CD4-positive, alpha-beta memory T cell (primary cell): ENCODE data around the gene DDX49. TPM values are rescaled to one million over a fixed set of nuclear protein-coding genes. Genes with fewer than 3 reads are reported as not detected.
"Not testable (repeated sequence)": the region's sequence is repeated elsewhere in the genome, so short reads cannot be mapped to it uniquely, and the experiment has no call there.

ENCODE experiments used
- CTCF ChIA-PET: fragments of 350-600 bp; sonication (Branson Sonifier 250); formaldehyde crosslinking; loops from one replicate; lab custom pipeline; 2021; ENCODE audit warnings: inconsistent platforms; ENCODE audit not compliant: partially characterized antibody; lab: Charles Lee
- POLR2A ChIA-PET: fragments of 350-600 bp; sonication (Branson Sonifier 250); formaldehyde crosslinking; loops from one replicate; lab custom pipeline; 2021; ENCODE audit not compliant: partially characterized antibody; lab: Charles Lee
- DNase-seq, 5 donors: peaks; one replicate each; pipeline versions ENCODE4 v3.0.0 to v3.0.0-alpha.2; 2020 to 2022; ENCODE audit warnings: mixed read lengths in 1 of 5
- H3K27ac ChIP-seq: one replicate; pipeline ENCODE4 v1.7.0; 2013; ENCODE audit warnings: low read depth, low read length
- H3K27me3 ChIP-seq: 2 replicates; pipeline ENCODE4 v1.7.0; 2013; ENCODE audit warnings: mild to moderate bottlenecking, low read length, moderate library complexity; ENCODE audit not compliant: insufficient read depth
- H3K36me3 ChIP-seq: 2 replicates; pipeline ENCODE4 v1.7.0; 2013; ENCODE audit warnings: mild to moderate bottlenecking, low read length, moderate library complexity; ENCODE audit not compliant: insufficient read depth
- H3K4me1 ChIP-seq: 2 replicates; pipeline ENCODE4 v1.7.0; 2013; ENCODE audit warnings: mild to moderate bottlenecking, low read length, moderate library complexity; ENCODE audit not compliant: insufficient read depth
- H3K4me3 ChIP-seq, 2 donors: one replicate each; pipeline ENCODE4 v1.7.0; 2013; ENCODE audit warnings: low read length in 2 of 2, mild to moderate bottlenecking in 1 of 2
- H3K9me3 ChIP-seq, 2 donors: one replicate each; pipeline ENCODE4 v1.7.0; 2013; ENCODE audit warnings: low read length in 2 of 2, control low read depth in 1 of 2; ENCODE audit not compliant: control insufficient read depth in 1 of 2
- H3K27ac Mint-ChIP-seq, 7 donors: one replicate each; pipeline ENCODE4 v1.8.0; 2020 to 2021; ENCODE audit warnings: mixed read lengths in 7 of 7, mild to moderate bottlenecking in 6 of 7, inconsistent platforms in 3 of 7, moderate library complexity in 3 of 7
- H3K27me3 Mint-ChIP-seq, 2 donors: one replicate each; pipeline ENCODE4 v1.8.0; 2020 to 2021; ENCODE audit warnings: mixed read lengths in 2 of 2
- H3K36me3 Mint-ChIP-seq, 2 donors: one replicate each; pipeline ENCODE4 v1.8.0; 2020 to 2021; ENCODE audit warnings: mixed read lengths in 2 of 2, inconsistent platforms in 1 of 2, mild to moderate bottlenecking in 1 of 2
- H3K4me1 Mint-ChIP-seq, 4 donors: one replicate each; pipeline ENCODE4 v1.8.0; 2020 to 2021; ENCODE audit warnings: mixed read lengths in 4 of 4, mild to moderate bottlenecking in 1 of 4
- H3K4me3 Mint-ChIP-seq, 8 donors: one replicate each; pipeline ENCODE4 v1.8.0; 2020 to 2021; ENCODE audit warnings: mixed read lengths in 8 of 8, mild to moderate bottlenecking in 7 of 8, moderate library complexity in 6 of 8, inconsistent platforms in 3 of 8
- H3K9me3 Mint-ChIP-seq, 8 donors: one replicate each; pipeline ENCODE4 v1.8.0; 2020 to 2021; ENCODE audit warnings: mixed read lengths in 8 of 8, mild to moderate bottlenecking in 5 of 8, inconsistent platforms in 3 of 8, moderate library complexity in 1 of 8
- intact Hi-C: fragments of 100-400 bp; cut with micrococcal nuclease; formaldehyde crosslinking; loops from one replicate; pipeline ENCODE4 v1.15.1; 2023
- polyA plus RNA-seq, 2 donors: library from polyadenylated mRNA; unstranded; fragments of 300-500 nt; fragmentation: Illumina TruSeq; gene quantifications; one replicate each; pipeline ENCODE4 v1.2.3, GENCODE V29; 2021
- total RNA-seq, 2 experiments: library from RNA; stranded (reverse); gene quantifications; one replicate each; pipeline ENCODE4 v1.2.3, GENCODE V29; 2021

DDX49 gene
- total and polyA plus RNA-seq, 4 experiments from 2014 or later = 20.7 to 43.6 (median 36.5) TPM

GRCh38 chr19:18915639-18916038, 3.9 kb upstream of the DDX49 start:
- intact Hi-C loops = loop anchor here (5.0 to 10.0 kb wide), 4 partner anchors 51 to 1358 kb away; partner anchors contain the start of genes ARMC6, BORCS8, COLGALT1 and RFXANK
- peaks cover 14% of the 10 kb centered on the region for H3K36me3 ChIP-seq
- CTCF ChIA-PET = no interaction called here
- Mint-ChIP-seq H3K27me3 (no peaks in the 10 kb centered on the region), H3K27ac (peak overlapping the region in 2 of 7 donors; percentile 41 to 42), H3K4me1 (peaks cover 20 to 71% (median 37%) of the 10 kb centered on the region in 4 donors), H3K9me3 (no peaks in the 10 kb centered on the region), H3K36me3 (peaks cover 15 to 41% of the 10 kb centered on the region in 2 donors), H3K4me3 (peak overlapping the region in 5 of 8 donors; percentile 20 to 59 (median 34))
- H3K4me3 ChIP-seq = no peak overlapping the region
- H3K9me3 ChIP-seq = no peaks in the 10 kb centered on the region
- H3K27ac ChIP-seq = no peak overlapping the region
- H3K27me3 ChIP-seq = no peaks in the 10 kb centered on the region
- H3K4me1 ChIP-seq = peaks cover 46% of the 10 kb centered on the region
- no peak for DNase-seq
- POLR2A ChIA-PET = no interaction called here

- H3K27ac ChIP-seq, H3K9me3 Mint-ChIP-seq, H3K4me3 ChIP-seq, H3K27me3 ChIP-seq, DNase-seq, H3K9me3 ChIP-seq, H3K27me3 Mint-ChIP-seq, CTCF ChIA-PET: not testable (repeated sequence)
- Mint-ChIP-seq H3K27ac (peak overlapping the region in 6 of 7 donors; percentile 32 to 91 (median 76)), H3K36me3 (peaks cover 23 to 47% of the 10 kb centered on the region in 2 donors), H3K4me1 (peaks cover 23 to 78% (median 40%) of the 10 kb centered on the region in 4 donors), H3K4me3 (peak overlapping the region in 7 of 8 donors; percentile 70 to 95 (median 84))
- Histone ChIP-seq H3K36me3 (peaks cover 25% of the 10 kb centered on the region), H3K4me1 (peaks cover 52% of the 10 kb centered on the region)
- intact Hi-C loops = loop anchor here (5.0 to 10.0 kb wide), 4 partner anchors 53 to 1360 kb away; partner anchors contain the start of genes ARMC6, BORCS8, COLGALT1 and RFXANK
- POLR2A ChIA-PET = interaction anchor here (3.2 kb wide), 1 partner anchor 329 kb away, joined by 20 read pairs; the partner anchor contains the start of gene REX1BD
Measured at GRCh38 chr19:18917593-18917992, 1.9 kb upstream of the DDX49 start.

- Mint-ChIP-seq H3K27ac (peak overlapping the region; percentile 73 to 98 (median 96)), H3K9me3 (no peaks in the 10 kb centered on the region), H3K36me3 (peaks cover 26 to 52% of the 10 kb centered on the region in 2 donors), H3K4me3 (peak overlapping the region; percentile 72 to 97 (median 93)), H3K27me3 (no peaks in the 10 kb centered on the region), H3K4me1 (peaks cover 21 to 63% (median 35%) of the 10 kb centered on the region in 4 donors)
- peak overlapping the region; percentile 79 for H3K27ac ChIP-seq
- peaks cover 45% of the 10 kb centered on the region for H3K4me1 ChIP-seq
- intact Hi-C loops = loop anchor here (1.0 to 10.0 kb wide), 10 partner anchors 12 to 1363 kb away; partner anchors contain the start of genes ARMC6, BORCS8, COLGALT1 and ELL
- POLR2A ChIA-PET = interaction anchor here (0.6 to 3.2 kb wide), 25 partner anchors 9 to 640 kb away, joined by 3 to 20 read pairs (median 4); partner anchors contain the start of genes BORCS8, FKBP8, JUND and KXD1
- CTCF ChIA-PET = interaction anchor here (0.9 to 1.5 kb wide), 2 partner anchors 67 to 334 kb away, joined by 3 read pairs; no protein-coding TSS in a partner anchor
- peak overlapping the region; percentile 92 to 93 for H3K4me3 ChIP-seq
- no peaks in the 10 kb centered on the region for H3K9me3 ChIP-seq
- H3K36me3 ChIP-seq = peaks cover 32% of the 10 kb centered on the region
- no peak for DNase-seq
- no peaks in the 10 kb centered on the region for H3K27me3 ChIP-seq
Measured at GRCh38 chr19:18919900-18920214, 342 bp downstream of the DDX49 start.

- no peaks in the 10 kb centered on the region for H3K9me3 Mint-ChIP-seq
- peak overlapping the region in 5 of 7 donors; percentile 73 to 98 (median 96) for H3K27ac Mint-ChIP-seq
- POLR2A ChIA-PET = interaction anchor here (0.6 to 3.2 kb wide), 7 partner anchors 9 to 491 kb away, joined by 3 to 20 read pairs (median 12); partner anchors contain the start of genes REX1BD, SLC25A42 and UBA52
- Histone ChIP-seq H3K4me3 (peak overlapping the region; percentile 92 to 93), H3K27ac (peak overlapping the region; percentile 79), H3K27me3 (no peaks in the 10 kb centered on the region), H3K9me3 (no peaks in the 10 kb centered on the region), H3K4me1 (peaks cover 39% of the 10 kb centered on the region), H3K36me3 (peaks cover 34% of the 10 kb centered on the region)
- no peaks in the 10 kb centered on the region for H3K27me3 Mint-ChIP-seq
- H3K4me3 Mint-ChIP-seq = peak overlapping the region; percentile 72 to 97 (median 93)
- peaks cover 20 to 58% (median 32%) of the 10 kb centered on the region in 4 donors for H3K4me1 Mint-ChIP-seq
- intact Hi-C loops = no loop called here
- DNase-seq = no peak
- CTCF ChIA-PET = no interaction called here
- H3K36me3 Mint-ChIP-seq = peaks cover 26 to 49% of the 10 kb centered on the region in 2 donors
Measured at GRCh38 chr19:18920400-18920799, 885 bp downstream of the DDX49 start.

GRCh38 chr19:18921593-18921992, 2.1 kb downstream of the DDX49 start:
- peaks cover 40% of the 10 kb centered on the region for H3K36me3 ChIP-seq
- no peak overlapping the region for H3K27ac ChIP-seq
- intact Hi-C loops = no loop called here
- H3K4me3 Mint-ChIP-seq = peak overlapping the region in 5 of 8 donors; percentile 43 to 90 (median 69)
- no peak overlapping the region for H3K4me3 ChIP-seq
- peaks cover 20 to 46% (median 27%) of the 10 kb centered on the region in 4 donors for H3K4me1 Mint-ChIP-seq
- ChIA-PET POLR2A (interaction anchor here (3.0 kb wide), 1 partner anchor 8 kb away, joined by 17 read pairs; no protein-coding TSS in a partner anchor), CTCF (no interaction called here)
- no peaks in the 10 kb centered on the region for H3K27me3 ChIP-seq
- H3K36me3 Mint-ChIP-seq = peaks cover 27 to 54% of the 10 kb centered on the region in 2 donors
- peaks cover 35% of the 10 kb centered on the region for H3K4me1 ChIP-seq
- H3K27ac Mint-ChIP-seq = no peak overlapping the region
- H3K9me3 Mint-ChIP-seq = no peaks in the 10 kb centered on the region
- H3K27me3 Mint-ChIP-seq = no peaks in the 10 kb centered on the region
- H3K9me3 ChIP-seq = no peaks in the 10 kb centered on the region
- no peak for DNase-seq

- peaks cover 23 to 54% of the 10 kb centered on the region in 2 donors for H3K36me3 Mint-ChIP-seq
- intact Hi-C loops = no loop called here
Measured at GRCh38 chr19:18922228-18922985, 2.9 kb downstream of the DDX49 start.

More at GRCh38 chr19:18922228-18922985, 2.9 kb downstream of the DDX49 start:
- H3K4me1 Mint-ChIP-seq = peaks cover 16 to 38% (median 25%) of the 10 kb centered on the region in 4 donors
- peaks cover 27% of the 10 kb centered on the region for H3K4me1 ChIP-seq
- H3K4me3 Mint-ChIP-seq = no peak overlapping the region
- peak overlapping the region in 1 of 7 donors; percentile 55 for H3K27ac Mint-ChIP-seq
- no peak overlapping the region for H3K4me3 ChIP-seq
- no peaks in the 10 kb centered on the region for H3K9me3 ChIP-seq
- H3K9me3 Mint-ChIP-seq = no peaks in the 10 kb centered on the region
- no peak for DNase-seq
- no peaks in the 10 kb centered on the region for H3K27me3 Mint-ChIP-seq
- no peaks in the 10 kb centered on the region for H3K27me3 ChIP-seq
- H3K27ac ChIP-seq = no peak overlapping the region
- CTCF ChIA-PET = no interaction called here
- POLR2A ChIA-PET = no interaction called here
- H3K36me3 ChIP-seq = peaks cover 40% of the 10 kb centered on the region
